Neuronal stem cell (in vitro differentiated cells): ENCODE measurements around the gene RARS1.

Experiments
- DNase-seq: peaks from one replicate; pipeline ENCODE4 v3.0.0-alpha.2; 2013; ENCODE audit warnings: low spot score
- H2AFZ ChIP-seq: one replicate; pipeline ENCODE4 v1.6.1; 2013; ENCODE audit warnings: mild to moderate bottlenecking, low read length, inconsistent platforms
- H2AK5ac ChIP-seq: 2 replicates; pipeline ENCODE4 v1.6.1; 2013; ENCODE audit warnings: low read depth, mild to moderate bottlenecking, inconsistent platforms, low read length, moderate library complexity, mixed read lengths
- H2BK120ac ChIP-seq: 2 replicates; pipeline ENCODE4 v1.6.1; 2013; ENCODE audit warnings: low read depth, mild to moderate bottlenecking, inconsistent platforms, low read length, moderate library complexity, mixed read lengths
- H2BK12ac ChIP-seq: one replicate; pipeline ENCODE4 v1.6.1; 2013; ENCODE audit warnings: low read length, inconsistent platforms
- H2BK15ac ChIP-seq: 2 replicates; pipeline ENCODE4 v1.6.1; 2013; ENCODE audit warnings: mild to moderate bottlenecking, low read length, inconsistent platforms, mixed read lengths
- H2BK5ac ChIP-seq: one replicate; pipeline ENCODE4 v1.6.1; 2013; ENCODE audit warnings: inconsistent platforms, mild to moderate bottlenecking, low read length, moderate library complexity
- H3K14ac ChIP-seq: one replicate; pipeline ENCODE4 v1.6.1; 2013; ENCODE audit warnings: low read length, inconsistent platforms
- H3K18ac ChIP-seq: 2 replicates; pipeline ENCODE4 v1.6.1; 2013; ENCODE audit warnings: low read length, inconsistent platforms
- H3K23ac ChIP-seq: 2 replicates; pipeline ENCODE4 v1.6.1; 2013; ENCODE audit warnings: low read depth, mild to moderate bottlenecking, mixed read lengths, low read length, inconsistent platforms; ENCODE audit not compliant: poor library complexity
- H3K27ac ChIP-seq: replicated peaks from 3 replicates; pipeline ENCODE4 v1.5.1; 2013; ENCODE audit warnings: low read length, inconsistent platforms
- H3K27me3 ChIP-seq, 3 experiments: 2 replicates each; pipeline ENCODE4 v1.6.1; 2013; ENCODE audit warnings: low read length in 3 of 3, mild to moderate bottlenecking in 2 of 3, inconsistent platforms in 1 of 3, low read depth in 1 of 3, mixed read lengths in 1 of 3, moderate library complexity in 1 of 3; ENCODE audit not compliant: control insufficient read depth in 3 of 3, insufficient read depth in 3 of 3
- H3K36me3 ChIP-seq, 2 donors: replicated peaks in 1 of 2; 2 replicates each; pipeline ENCODE4 v1.6.1; 2013; ENCODE audit warnings: low read length in 2 of 2; ENCODE audit not compliant: control insufficient read depth in 2 of 2, insufficient read depth in 2 of 2
- H3K4ac ChIP-seq: 2 replicates; pipeline ENCODE4 v1.6.1; 2013; ENCODE audit warnings: inconsistent platforms, mild to moderate bottlenecking, low read length, moderate library complexity
- H3K4me1 ChIP-seq, 2 donors: 1 replicate in 1 of 2; 2 replicates in 1 of 2; pipeline ENCODE4 v1.6.1; 2013; ENCODE audit warnings: low read length in 2 of 2, low read depth in 1 of 2; ENCODE audit not compliant: control insufficient read depth in 2 of 2, insufficient read depth in 1 of 2
- H3K4me2 ChIP-seq: one replicate; pipeline ENCODE4 v1.6.1; 2013; ENCODE audit warnings: mild to moderate bottlenecking, low read length, inconsistent platforms; ENCODE audit not compliant: insufficient read depth, poor library complexity, severe bottlenecking
- H3K4me3 ChIP-seq, 2 donors: 2 replicates each; pipeline ENCODE4 v1.5.1; 2013; ENCODE audit warnings: low read length in 2 of 2, mild to moderate bottlenecking in 2 of 2, inconsistent platforms in 1 of 2, moderate library complexity in 1 of 2
- H3K79me1 ChIP-seq: one replicate; pipeline ENCODE4 v1.6.1; 2013; ENCODE audit warnings: low read depth, mild to moderate bottlenecking, inconsistent platforms, low read length, moderate library complexity
- H3K9ac ChIP-seq: one replicate; pipeline ENCODE4 v1.6.1; 2013; ENCODE audit warnings: mild to moderate bottlenecking, low read depth, low read length, inconsistent platforms; ENCODE audit not compliant: poor library complexity
- H3K9me3 ChIP-seq, 2 donors: replicated peaks in 1 of 2; 2 replicates each; pipeline versions ENCODE3 to v1.6.1; 2013; ENCODE audit warnings: low read length in 2 of 2, mild to moderate bottlenecking in 2 of 2, inconsistent platforms in 1 of 2, low read depth in 1 of 2, mixed read lengths in 1 of 2, moderate library complexity in 1 of 2; ENCODE audit not compliant: control insufficient read depth in 2 of 2, insufficient read depth in 1 of 2
- H4K8ac ChIP-seq: one replicate; pipeline ENCODE4 v1.6.1; 2013; ENCODE audit warnings: low read depth, mild to moderate bottlenecking, inconsistent platforms, low read length, moderate library complexity
- H4K91ac ChIP-seq: one replicate; pipeline ENCODE4 v1.6.1; 2013; ENCODE audit warnings: low read length, low read depth, mild to moderate bottlenecking, inconsistent platforms; ENCODE audit not compliant: poor library complexity
- WGBS, 2 donors: extraction: QIAGEN DNeasy Blood & Tissue Kit; methylation state at CpG; one replicate each; pipeline ENCODE4 v1.1.7; 2013; ENCODE audit warnings: missing lambda C conversion rate in 2 of 2, mixed read lengths in 1 of 2; ENCODE audit not compliant: insufficient read length in 2 of 2, insufficient replicate concordance in 1 of 2; ENCODE audit errors: extremely low coverage in 2 of 2; 5-methylcytosine and 5-hydroxymethylcytosine counted together

Gene RARS1

GRCh38 chr5:168482361-168482760, 3.9 kb upstream of the RARS1 start:
- no peak overlapping the region for H3K4me3 ChIP-seq
- H3K4me1 ChIP-seq: peaks cover 2% of the 10 kb centered on the region in 2 donors
- no peak overlapping the region for H2BK12ac ChIP-seq
- H3K9ac ChIP-seq: no peak overlapping the region
- no peak overlapping the region for H4K91ac ChIP-seq
- no peak overlapping the region for H2AK5ac ChIP-seq
- H3K4me2 ChIP-seq: no peak overlapping the region
- no peak overlapping the region for H2BK15ac ChIP-seq
- H3K27ac ChIP-seq: no peak overlapping the region
- H3K18ac ChIP-seq: no peak overlapping the region
- no peaks in the 10 kb centered on the region for H3K36me3 ChIP-seq
- H4K8ac ChIP-seq: no peak overlapping the region
- H3K9me3 ChIP-seq: no peaks in the 10 kb centered on the region
- no peak overlapping the region for H3K4ac ChIP-seq
- H2BK5ac ChIP-seq: no peak overlapping the region
- H2AFZ ChIP-seq: peak overlapping the region; percentile 2
- H2BK120ac ChIP-seq: no peak overlapping the region
- H3K23ac ChIP-seq: no peak overlapping the region
- no CpG with 5 or more reads among the region's 5 CpGs for WGBS, 2 donors
- H3K27me3 ChIP-seq: no peaks in the 10 kb centered on the region
- no peak for DNase-seq
- H3K79me1 ChIP-seq: peaks cover 7% of the 10 kb centered on the region
- no peak overlapping the region for H3K14ac ChIP-seq

- Histone ChIP-seq H3K14ac (no peak overlapping the region), H4K8ac (no peak overlapping the region), H4K91ac (no peak overlapping the region), H2BK5ac (no peak overlapping the region), H2AFZ (no peak overlapping the region), H3K4me3 (no peak overlapping the region), H3K27ac (no peak overlapping the region), H3K4me1 (peaks cover 2 to 4% of the 10 kb centered on the region in 2 donors), H3K27me3 (no peaks in the 10 kb centered on the region), H3K4me2 (no peak overlapping the region), H3K36me3 (peaks cover 21 to 66% of the 10 kb centered on the region in 2 donors), H3K9ac (no peak overlapping the region), H2BK15ac (no peak overlapping the region), H2BK120ac (no peak overlapping the region), H3K23ac (no peak overlapping the region), H3K9me3 (no peaks in the 10 kb centered on the region), H3K18ac (no peak overlapping the region), H2AK5ac (no peak overlapping the region), H3K4ac (no peak overlapping the region), H2BK12ac (no peak overlapping the region), H3K79me1 (peaks cover 7% of the 10 kb centered on the region)
- DNase-seq: no peak
- no CpG with 5 or more reads among the region's 3 CpGs for WGBS, 2 donors
Observed at GRCh38 chr5:168489059-168489458, 2.8 kb downstream of the RARS1 start.

- H3K9me3 ChIP-seq: no peaks in the 10 kb centered on the region
- no peak overlapping the region for H3K14ac ChIP-seq
- no peak overlapping the region for H3K27ac ChIP-seq
- no peak overlapping the region for H2AFZ ChIP-seq
- no peak overlapping the region for H3K4ac ChIP-seq
- H4K91ac ChIP-seq: no peak overlapping the region
- no peak overlapping the region for H3K4me3 ChIP-seq
- H3K18ac ChIP-seq: no peak overlapping the region
- H3K4me2 ChIP-seq: no peak overlapping the region
- H3K79me1 ChIP-seq: no peaks in the 10 kb centered on the region
- WGBS, 2 donors: no CpG with 5 or more reads among the region's 5 CpGs
- H3K36me3 ChIP-seq: peaks cover 36 to 97% of the 10 kb centered on the region in 2 donors
- no peak overlapping the region for H2BK12ac ChIP-seq
- H4K8ac ChIP-seq: no peak overlapping the region
- no peak overlapping the region for H3K23ac ChIP-seq
- H2BK5ac ChIP-seq: no peak overlapping the region
- no peak for DNase-seq
- no peak overlapping the region for H2AK5ac ChIP-seq
- no peaks in the 10 kb centered on the region for H3K27me3 ChIP-seq
- no peak overlapping the region for H2BK15ac ChIP-seq
- H3K9ac ChIP-seq: no peak overlapping the region
- no peak overlapping the region for H2BK120ac ChIP-seq
- H3K4me1 ChIP-seq: no peaks in the 10 kb centered on the region
Observed at GRCh38 chr5:168494057-168494555, 7.8 kb downstream of the RARS1 start.

- H3K4me2 ChIP-seq: no peak overlapping the region
- H3K4ac ChIP-seq: no peak overlapping the region
- H3K9me3 ChIP-seq: no peaks in the 10 kb centered on the region
- no peak overlapping the region for H2AFZ ChIP-seq
- H2BK12ac ChIP-seq: no peak overlapping the region
- DNase-seq: no peak
- H3K4me3 ChIP-seq: no peak overlapping the region
- H4K8ac ChIP-seq: no peak overlapping the region
- no peak overlapping the region for H3K14ac ChIP-seq
- no peak overlapping the region for H4K91ac ChIP-seq
- H3K27me3 ChIP-seq: no peaks in the 10 kb centered on the region
- H3K36me3 ChIP-seq: peaks cover 14 to 96% of the 10 kb centered on the region in 2 donors
- H2BK5ac ChIP-seq: no peak overlapping the region
- H3K27ac ChIP-seq: no peak overlapping the region
- no peak overlapping the region for H2AK5ac ChIP-seq
- H3K4me1 ChIP-seq: no peaks in the 10 kb centered on the region
- no peak overlapping the region for H3K18ac ChIP-seq
- no peak overlapping the region for H3K9ac ChIP-seq
- no peak overlapping the region for H3K23ac ChIP-seq
- no CpG with 5 or more reads among the region's 7 CpGs for WGBS, 2 donors
- H3K79me1 ChIP-seq: no peaks in the 10 kb centered on the region
- no peak overlapping the region for H2BK120ac ChIP-seq
- no peak overlapping the region for H2BK15ac ChIP-seq
Observed at GRCh38 chr5:168502563-168503237, 16.4 kb downstream of the RARS1 start.
